CD4-positive, alpha-beta memory T cell (primary cell): ENCODE data around the gene EID1. TPM values are rescaled to one million over a fixed set of nuclear protein-coding genes. Genes with fewer than 3 reads are reported as not detected.
A peak's percentile ranks its signal among the peaks of the same experiment; 100 is the strongest.

Experiments
- CTCF ChIA-PET: fragments of 350-600 bp; sonication (Branson Sonifier 250); formaldehyde crosslinking; loops from one replicate; lab custom pipeline; 2021; ENCODE audit warnings: inconsistent platforms; ENCODE audit not compliant: partially characterized antibody; lab: Charles Lee
- POLR2A ChIA-PET: fragments of 350-600 bp; sonication (Branson Sonifier 250); formaldehyde crosslinking; loops from one replicate; lab custom pipeline; 2021; ENCODE audit not compliant: partially characterized antibody; lab: Charles Lee
- DNase-seq, 5 donors: peaks; one replicate each; pipeline versions ENCODE4 v3.0.0 to v3.0.0-alpha.2; 2020 to 2022; ENCODE audit warnings: mixed read lengths in 1 of 5
- H3K27ac ChIP-seq: one replicate; pipeline ENCODE4 v1.7.0; 2013; ENCODE audit warnings: low read depth, low read length
- H3K27me3 ChIP-seq: 2 replicates; pipeline ENCODE4 v1.7.0; 2013; ENCODE audit warnings: mild to moderate bottlenecking, low read length, moderate library complexity; ENCODE audit not compliant: insufficient read depth
- H3K36me3 ChIP-seq: 2 replicates; pipeline ENCODE4 v1.7.0; 2013; ENCODE audit warnings: mild to moderate bottlenecking, low read length, moderate library complexity; ENCODE audit not compliant: insufficient read depth
- H3K4me1 ChIP-seq: 2 replicates; pipeline ENCODE4 v1.7.0; 2013; ENCODE audit warnings: mild to moderate bottlenecking, low read length, moderate library complexity; ENCODE audit not compliant: insufficient read depth
- H3K4me3 ChIP-seq, 2 donors: one replicate each; pipeline ENCODE4 v1.7.0; 2013; ENCODE audit warnings: low read length in 2 of 2, mild to moderate bottlenecking in 1 of 2
- H3K9me3 ChIP-seq, 2 donors: one replicate each; pipeline ENCODE4 v1.7.0; 2013; ENCODE audit warnings: low read length in 2 of 2, control low read depth in 1 of 2; ENCODE audit not compliant: control insufficient read depth in 1 of 2
- H3K27ac Mint-ChIP-seq, 7 donors: one replicate each; pipeline ENCODE4 v1.8.0; 2020 to 2021; ENCODE audit warnings: mixed read lengths in 7 of 7, mild to moderate bottlenecking in 6 of 7, inconsistent platforms in 3 of 7, moderate library complexity in 3 of 7
- H3K27me3 Mint-ChIP-seq, 2 donors: one replicate each; pipeline ENCODE4 v1.8.0; 2020 to 2021; ENCODE audit warnings: mixed read lengths in 2 of 2
- H3K36me3 Mint-ChIP-seq, 2 donors: one replicate each; pipeline ENCODE4 v1.8.0; 2020 to 2021; ENCODE audit warnings: mixed read lengths in 2 of 2, inconsistent platforms in 1 of 2, mild to moderate bottlenecking in 1 of 2
- H3K4me1 Mint-ChIP-seq, 4 donors: one replicate each; pipeline ENCODE4 v1.8.0; 2020 to 2021; ENCODE audit warnings: mixed read lengths in 4 of 4, mild to moderate bottlenecking in 1 of 4
- H3K4me3 Mint-ChIP-seq, 8 donors: one replicate each; pipeline ENCODE4 v1.8.0; 2020 to 2021; ENCODE audit warnings: mixed read lengths in 8 of 8, mild to moderate bottlenecking in 7 of 8, moderate library complexity in 6 of 8, inconsistent platforms in 3 of 8
- H3K9me3 Mint-ChIP-seq, 8 donors: one replicate each; pipeline ENCODE4 v1.8.0; 2020 to 2021; ENCODE audit warnings: mixed read lengths in 8 of 8, mild to moderate bottlenecking in 5 of 8, inconsistent platforms in 3 of 8, moderate library complexity in 1 of 8
- intact Hi-C: fragments of 100-400 bp; cut with micrococcal nuclease; formaldehyde crosslinking; loops from one replicate; pipeline ENCODE4 v1.15.1; 2023
- polyA plus RNA-seq, 2 donors: library from polyadenylated mRNA; unstranded; fragments of 300-500 nt; fragmentation: Illumina TruSeq; gene quantifications; one replicate each; pipeline ENCODE4 v1.2.3, GENCODE V29; 2021
- total RNA-seq, 2 experiments: library from RNA; stranded (reverse); gene quantifications; one replicate each; pipeline ENCODE4 v1.2.3, GENCODE V29; 2021

Gene EID1
- total and polyA plus RNA-seq, 4 experiments from 2014 or later, result 76.0 to 245 (median 141) TPM

DNA sequence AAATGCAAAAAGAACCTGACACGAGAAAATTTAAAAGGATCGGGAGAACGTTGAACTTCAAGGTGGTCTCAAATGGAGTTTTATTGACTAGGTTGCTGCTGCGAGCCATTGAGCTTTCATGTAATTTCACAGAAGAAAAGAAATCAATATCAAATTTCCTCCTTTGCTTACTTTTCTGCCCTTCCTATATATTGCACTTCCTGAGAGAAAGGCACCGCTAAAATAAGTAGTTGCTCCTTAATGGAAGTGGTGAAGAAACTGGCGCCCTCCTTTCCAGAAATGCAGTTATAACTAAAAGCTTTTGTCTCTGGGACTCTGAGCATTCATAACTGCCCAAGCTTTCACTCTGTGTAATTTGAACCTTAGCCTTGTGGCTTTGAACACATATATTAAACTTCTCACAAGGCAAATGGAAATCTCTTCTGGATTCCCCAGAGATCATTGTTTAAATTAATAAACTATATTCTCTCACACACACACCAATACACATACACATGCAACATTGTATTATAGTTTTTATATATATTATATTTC lies 13.4 kb downstream of the EID1 start:
- intact Hi-C loops, result no loop called here

DNA sequence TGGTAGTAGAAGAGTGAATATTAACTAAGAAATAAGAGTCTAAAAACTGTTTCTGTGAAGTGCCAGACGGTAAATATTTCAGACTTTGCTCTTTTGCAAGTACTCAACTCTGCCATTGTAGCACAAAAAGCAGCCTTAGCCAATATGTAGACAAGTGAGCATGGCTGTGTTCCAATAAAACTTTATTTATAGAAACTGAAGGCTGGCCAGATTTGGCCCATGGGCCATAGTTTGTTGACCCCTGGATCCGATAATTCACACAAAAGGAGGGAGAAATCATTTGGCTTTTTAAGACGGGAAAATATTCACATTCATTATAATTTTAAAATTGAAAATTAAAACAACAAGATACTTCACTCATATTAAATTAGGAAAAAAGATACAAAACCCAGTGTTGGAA lies 15.4 kb downstream of the EID1 start:
- H3K4me3 ChIP-seq, result no peak overlapping the region
- DNase-seq, result no peak
- intact Hi-C loops, result no loop called here
- H3K27ac ChIP-seq, result no peak overlapping the region
- ChIA-PET POLR2A (no interaction called here), CTCF (interaction anchor here (1.0 kb wide), 1 partner anchor 79 kb away, joined by 3 read pairs; no protein-coding TSS in a partner anchor)
- no peaks in the 10 kb centered on the region for H3K27me3 ChIP-seq
- H3K36me3 ChIP-seq, result no peaks in the 10 kb centered on the region
- no peaks in the 10 kb centered on the region for H3K4me1 ChIP-seq
- Mint-ChIP-seq H3K4me3 (no peak overlapping the region), H3K27ac (no peak overlapping the region), H3K9me3 (peaks cover 0 to 2% (median 0%) of the 10 kb centered on the region in 8 donors), H3K4me1 (peaks cover 0 to 2% (median 0%) of the 10 kb centered on the region in 4 donors), H3K27me3 (peaks cover 9 to 27% of the 10 kb centered on the region in 2 donors), H3K36me3 (no peaks in the 10 kb centered on the region)
- no peaks in the 10 kb centered on the region for H3K9me3 ChIP-seq

More for the DNA sequence above, 13.4 kb downstream of the EID1 start:
- no peaks in the 10 kb centered on the region for H3K27me3 ChIP-seq
- peaks cover 0 to 2% (median 0%) of the 10 kb centered on the region in 8 donors for H3K9me3 Mint-ChIP-seq
- no peaks in the 10 kb centered on the region for H3K9me3 ChIP-seq
- no peaks in the 10 kb centered on the region for H3K36me3 Mint-ChIP-seq
- no peak for DNase-seq
- no peak overlapping the region for H3K27ac ChIP-seq
- no peak overlapping the region for H3K4me3 ChIP-seq
- H3K27ac Mint-ChIP-seq, result no peak overlapping the region
- peaks cover 0 to 1% (median 0%) of the 10 kb centered on the region in 4 donors for H3K4me1 Mint-ChIP-seq
- H3K4me1 ChIP-seq, result no peaks in the 10 kb centered on the region
- H3K36me3 ChIP-seq, result no peaks in the 10 kb centered on the region
- no peak overlapping the region for H3K4me3 Mint-ChIP-seq
- peaks cover 3 to 29% of the 10 kb centered on the region in 2 donors for H3K27me3 Mint-ChIP-seq
- CTCF ChIA-PET, result no interaction called here
- POLR2A ChIA-PET, result no interaction called here

DNA sequence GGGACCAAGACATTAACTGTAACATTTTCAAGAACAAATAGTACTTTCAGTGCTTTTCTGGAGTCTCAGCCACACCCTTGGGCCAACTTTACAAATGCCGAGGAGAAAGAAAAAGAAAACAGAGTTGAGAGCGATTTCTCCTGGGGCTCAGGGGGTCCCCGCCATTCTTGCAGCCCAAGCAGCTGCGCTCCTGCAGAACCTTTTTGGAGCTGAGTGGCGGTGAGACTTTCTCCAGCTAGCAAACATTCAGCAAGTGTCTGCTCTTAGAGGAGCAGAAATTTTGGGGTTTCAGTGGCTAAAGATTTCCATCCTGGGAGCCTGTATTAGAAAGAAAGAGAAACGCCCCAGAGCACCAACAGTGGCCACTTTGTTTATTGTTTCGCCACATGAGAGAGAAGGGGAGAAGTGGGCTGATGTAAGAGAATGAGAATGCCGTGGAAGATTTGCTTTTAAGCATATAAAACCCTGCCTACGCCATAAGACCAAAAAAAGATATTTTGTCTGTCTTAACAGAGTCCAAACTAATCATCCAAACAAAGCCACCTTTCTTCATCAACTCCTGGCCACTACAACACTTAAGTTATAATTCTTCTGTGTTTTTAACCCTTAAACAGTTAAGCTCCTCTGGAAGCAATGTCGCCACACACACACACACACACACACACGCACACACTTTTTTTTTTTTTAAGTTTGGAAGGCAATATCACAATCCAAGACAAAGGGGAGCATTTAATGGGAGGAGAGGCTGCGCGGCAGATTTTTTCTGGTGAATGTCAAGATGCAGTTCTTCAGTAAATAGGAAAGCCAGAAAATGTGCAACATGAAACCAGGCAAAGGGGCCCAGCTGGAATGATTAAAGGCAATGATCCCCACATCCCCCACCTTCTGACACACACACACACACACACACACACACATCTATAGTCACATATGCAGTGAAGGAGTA lies 19.2 kb downstream of the EID1 start:
- Mint-ChIP-seq H3K36me3 (no peaks in the 10 kb centered on the region), H3K4me1 (peaks cover 0 to 2% (median 0%) of the 10 kb centered on the region in 4 donors), H3K9me3 (no peaks in the 10 kb centered on the region), H3K27me3 (peaks cover 11 to 24% of the 10 kb centered on the region in 2 donors), H3K27ac (no peak overlapping the region), H3K4me3 (no peak overlapping the region)
- ChIA-PET CTCF (no interaction called here), POLR2A (no interaction called here)
- Histone ChIP-seq H3K27ac (no peak overlapping the region), H3K4me3 (no peak overlapping the region), H3K9me3 (no peaks in the 10 kb centered on the region), H3K4me1 (no peaks in the 10 kb centered on the region), H3K27me3 (no peaks in the 10 kb centered on the region), H3K36me3 (no peaks in the 10 kb centered on the region)
- DNase-seq, result no peak
- intact Hi-C loops, result no loop called here

DNA sequence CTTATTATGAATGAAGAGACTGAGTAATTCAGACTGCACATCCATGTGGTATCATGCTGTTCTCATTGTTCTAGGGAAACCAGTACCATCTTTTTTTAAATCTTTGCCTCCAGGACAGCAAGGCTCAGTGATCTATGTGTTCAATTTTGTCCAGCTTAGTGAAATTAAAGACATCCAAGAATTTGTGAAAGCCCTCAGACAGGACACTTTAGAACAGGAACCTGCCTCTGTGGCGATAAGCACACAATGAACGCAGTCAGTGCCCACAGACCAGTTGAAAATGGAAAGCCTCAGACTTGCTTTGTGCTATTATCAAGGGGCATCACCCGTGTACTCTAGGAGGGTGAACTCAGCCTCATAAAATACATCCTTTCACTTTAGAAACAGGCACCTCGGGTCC lies 20.1 kb downstream of the EID1 start:
- Mint-ChIP-seq H3K27me3 (peaks cover 11 to 19% of the 10 kb centered on the region in 2 donors), H3K4me3 (no peak overlapping the region), H3K27ac (no peak overlapping the region), H3K4me1 (peaks cover 0 to 2% (median 0%) of the 10 kb centered on the region in 4 donors), H3K9me3 (no peaks in the 10 kb centered on the region), H3K36me3 (no peaks in the 10 kb centered on the region)
- Histone ChIP-seq H3K4me1 (no peaks in the 10 kb centered on the region), H3K36me3 (no peaks in the 10 kb centered on the region), H3K9me3 (no peaks in the 10 kb centered on the region), H3K27ac (no peak overlapping the region), H3K4me3 (no peak overlapping the region), H3K27me3 (no peaks in the 10 kb centered on the region)
- intact Hi-C loops, result no loop called here
- CTCF ChIA-PET, result no interaction called here
- DNase-seq, result no peak
- POLR2A ChIA-PET, result no interaction called here

DNA sequence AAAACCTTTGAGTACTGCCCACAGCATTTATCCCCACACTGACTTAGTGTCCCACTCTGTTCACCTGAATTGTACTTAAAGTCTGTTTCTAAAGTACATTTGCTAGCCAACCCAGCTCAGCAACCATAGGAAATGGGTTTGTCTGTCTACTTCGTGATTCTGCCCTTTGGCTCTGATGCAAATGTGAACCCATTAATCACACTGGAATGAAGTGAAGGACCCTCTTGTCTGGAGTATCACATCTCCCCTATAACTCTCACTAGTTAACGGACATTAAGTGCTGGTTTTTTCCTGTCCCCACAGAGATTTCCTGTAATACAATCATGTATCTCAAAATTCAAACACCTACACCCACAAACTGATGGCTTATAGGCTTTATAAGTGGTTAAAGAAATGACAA lies 20.5 kb downstream of the EID1 start:
- peaks cover 0 to 2% (median 0%) of the 10 kb centered on the region in 4 donors for H3K4me1 Mint-ChIP-seq
- no peak overlapping the region for H3K27ac Mint-ChIP-seq
- H3K9me3 Mint-ChIP-seq, result no peaks in the 10 kb centered on the region
- CTCF ChIA-PET, result no interaction called here
- H3K36me3 Mint-ChIP-seq, result no peaks in the 10 kb centered on the region
- Histone ChIP-seq H3K36me3 (no peaks in the 10 kb centered on the region), H3K9me3 (no peaks in the 10 kb centered on the region), H3K27me3 (no peaks in the 10 kb centered on the region), H3K4me1 (no peaks in the 10 kb centered on the region), H3K27ac (no peak overlapping the region), H3K4me3 (no peak overlapping the region)
- peaks cover 11 to 19% of the 10 kb centered on the region in 2 donors for H3K27me3 Mint-ChIP-seq
- no peak overlapping the region for H3K4me3 Mint-ChIP-seq
- POLR2A ChIA-PET, result no interaction called here
- no peak for DNase-seq
- intact Hi-C loops, result no loop called here

DNA sequence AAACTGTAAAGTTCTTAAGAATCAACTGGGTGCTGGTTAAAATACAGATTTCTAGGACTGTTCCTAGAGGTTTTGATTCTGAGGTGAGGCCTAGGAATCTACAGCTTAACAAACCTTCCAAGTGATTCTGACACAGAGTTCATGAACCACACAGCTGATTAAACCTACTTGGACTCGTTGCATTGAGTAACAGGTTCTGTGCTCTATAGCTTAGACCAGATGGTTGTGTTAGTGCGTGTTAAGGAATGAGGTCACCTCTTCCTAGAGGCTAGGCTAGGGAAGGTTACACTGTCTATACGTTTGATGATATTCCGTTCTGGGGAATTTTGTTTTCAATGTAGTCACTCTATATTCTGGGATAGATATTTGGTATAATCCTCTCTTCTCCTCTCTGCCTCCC lies 21.9 kb downstream of the EID1 start:
- no peaks in the 10 kb centered on the region for H3K9me3 ChIP-seq
- ChIA-PET POLR2A (no interaction called here), CTCF (interaction anchor here (1.7 kb wide), 1 partner anchor 76 kb away, joined by 4 read pairs; no protein-coding TSS in a partner anchor)
- H3K27ac Mint-ChIP-seq, result no peak overlapping the region
- intact Hi-C loops, result no loop called here
- peaks cover 8 to 14% of the 10 kb centered on the region in 2 donors for H3K27me3 Mint-ChIP-seq
- H3K27me3 ChIP-seq, result no peaks in the 10 kb centered on the region
- H3K36me3 ChIP-seq, result no peaks in the 10 kb centered on the region
- H3K4me1 ChIP-seq, result no peaks in the 10 kb centered on the region
- no peak overlapping the region for H3K4me3 Mint-ChIP-seq
- DNase-seq, result no peak
- H3K4me3 ChIP-seq, result no peak overlapping the region
- H3K27ac ChIP-seq, result no peak overlapping the region
- H3K4me1 Mint-ChIP-seq, result peaks cover 0 to 2% (median 0%) of the 10 kb centered on the region in 4 donors
- no peaks in the 10 kb centered on the region for H3K36me3 Mint-ChIP-seq
- H3K9me3 Mint-ChIP-seq, result no peaks in the 10 kb centered on the region

DNA sequence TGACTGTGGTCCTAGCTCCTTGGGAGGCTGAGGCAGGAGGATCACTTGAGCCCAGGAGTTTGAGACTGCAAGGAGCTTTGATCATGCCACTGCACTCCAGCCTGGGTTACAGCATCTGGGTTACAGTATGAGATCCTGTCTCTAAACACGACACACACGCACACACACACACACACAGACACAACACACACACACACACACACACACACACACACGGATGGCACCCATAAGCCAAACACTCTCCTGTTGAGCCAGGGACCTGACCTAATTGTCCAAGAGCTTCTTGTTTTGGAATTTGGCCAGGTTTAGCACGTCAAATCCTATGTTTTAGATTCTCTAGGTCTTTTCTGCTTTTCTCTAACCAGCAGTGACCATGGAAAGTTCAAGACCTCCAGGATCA lies 26.8 kb downstream of the EID1 start:
- DNase-seq, result no peak
- CTCF ChIA-PET, result no interaction called here
- intact Hi-C loops, result no loop called here
- Histone ChIP-seq H3K36me3 (no peaks in the 10 kb centered on the region), H3K4me3 (no peak overlapping the region), H3K27ac (no peak overlapping the region), H3K27me3 (no peaks in the 10 kb centered on the region), H3K4me1 (no peaks in the 10 kb centered on the region), H3K9me3 (no peaks in the 10 kb centered on the region)
- Mint-ChIP-seq H3K36me3 (no peaks in the 10 kb centered on the region), H3K27me3 (peaks cover 0 to 3% of the 10 kb centered on the region in 2 donors), H3K4me1 (no peaks in the 10 kb centered on the region), H3K9me3 (peaks cover 0 to 2% (median 0%) of the 10 kb centered on the region in 8 donors), H3K27ac (peak overlapping the region in 1 of 7 donors; percentile 16), H3K4me3 (no peak overlapping the region)
- POLR2A ChIA-PET, result no interaction called here
